Skin of body (tissue), 2 donors: ENCODE data around the gene ALOXE3. TPM values are rescaled to one million over a fixed set of nuclear protein-coding genes. Genes with fewer than 3 reads are reported as not detected.

ENCODE experiments used
- DNase-seq: peaks from one replicate; lab custom pipeline; 2025; lab: John Stamatoyannopoulos, UW
- total RNA-seq: library from RNA; depleted of rRNA; stranded (reverse); fragments of >200 nt; gene quantifications from one replicate; pipeline ENCODE4 v1.2.3, GENCODE V29; 2014

The ALOXE3 gene
- total RNA-seq, 1 donor from 2014 or later = 3.2 TPM

DNA sequence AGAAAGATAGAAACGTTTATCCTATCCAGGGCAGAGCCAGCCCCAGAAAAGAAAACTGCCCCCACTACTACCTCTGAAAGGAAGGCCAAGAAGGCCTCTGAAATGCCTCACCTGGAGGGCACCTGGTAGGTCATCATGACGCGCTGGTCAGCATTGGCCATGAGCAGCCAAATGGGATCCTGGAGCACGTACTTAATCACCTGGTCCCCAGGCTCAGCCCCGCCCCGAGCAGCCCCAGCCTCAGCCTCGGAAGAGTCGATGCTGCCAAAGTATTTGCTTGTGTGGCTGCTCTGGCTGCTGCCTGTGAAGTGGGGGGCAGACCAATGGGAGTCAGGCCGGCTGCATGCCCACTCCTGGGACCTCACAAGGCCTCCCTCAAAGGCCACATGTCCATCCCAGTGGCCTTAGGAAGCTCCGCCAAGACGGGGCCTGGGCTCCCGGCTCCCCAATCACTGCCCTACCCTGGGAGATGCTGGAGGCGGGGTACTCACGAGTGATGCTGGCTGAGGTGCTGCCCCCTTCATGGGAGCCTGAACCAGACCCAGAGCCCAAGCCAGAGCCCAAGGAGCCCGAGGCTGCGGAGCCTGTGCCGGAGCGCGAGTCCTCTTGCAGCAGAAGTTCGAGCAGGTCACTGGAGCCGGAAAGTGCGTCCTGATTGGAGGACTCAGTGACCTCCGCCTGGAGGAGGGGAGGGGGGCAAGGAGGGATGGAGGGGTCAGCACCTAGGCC is 24.0 kb upstream of the ALOXE3 start:
- DNase-seq = no peak

DNA sequence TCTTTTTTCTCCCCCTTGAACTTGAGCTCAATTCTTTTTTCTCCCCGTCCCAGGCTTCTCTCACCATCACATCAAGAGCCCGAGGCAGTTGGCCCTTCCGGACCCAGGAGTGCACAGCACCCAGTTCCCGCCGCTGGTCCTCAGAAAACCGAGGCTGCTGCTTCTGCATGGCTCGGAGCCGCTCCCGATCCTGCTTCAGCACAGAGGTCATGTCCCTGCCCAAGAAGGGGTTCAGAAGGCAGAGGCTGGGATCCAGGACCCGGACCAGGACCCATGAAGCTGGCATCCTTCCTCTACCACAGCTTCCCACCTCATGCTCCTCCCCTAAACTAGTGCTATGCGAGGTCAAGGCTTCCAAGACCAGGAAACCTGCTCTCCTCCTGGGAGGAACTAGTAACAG is 23.4 kb upstream of the ALOXE3 start:
- no peak for DNase-seq

DNA sequence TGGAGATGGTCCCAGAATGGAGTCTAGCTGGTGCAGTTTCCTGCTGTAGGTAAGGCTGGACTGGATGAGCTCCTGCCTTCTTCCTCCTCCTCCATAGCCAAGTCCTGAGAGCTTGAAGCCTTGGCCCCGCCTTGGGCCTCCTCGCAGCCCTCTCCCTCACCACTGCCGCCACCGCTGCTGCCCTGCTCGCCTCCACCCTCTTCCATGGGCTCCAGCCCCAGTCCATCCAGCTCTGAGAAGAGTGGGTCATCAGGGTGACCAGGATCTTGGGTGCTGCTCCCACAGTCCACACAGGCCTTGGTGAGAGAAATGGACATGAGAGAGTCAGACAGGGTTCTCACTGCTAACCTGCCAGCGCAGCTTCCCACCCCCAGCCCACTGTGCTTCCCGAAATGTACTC is 22.7 kb upstream of the ALOXE3 start:
- DNase-seq = no peak

GRCh38 chr17:8140065-8141029 is 22.0 kb upstream of the ALOXE3 start:
- no peak for DNase-seq

GRCh38 chr17:8138672-8139371 is 20.5 kb upstream of the ALOXE3 start:
- DNase-seq = peak; percentile 97

- DNase-seq = no peak
Observed at GRCh38 chr17:8138374-8138671, 20.0 kb upstream of the ALOXE3 start.

DNA sequence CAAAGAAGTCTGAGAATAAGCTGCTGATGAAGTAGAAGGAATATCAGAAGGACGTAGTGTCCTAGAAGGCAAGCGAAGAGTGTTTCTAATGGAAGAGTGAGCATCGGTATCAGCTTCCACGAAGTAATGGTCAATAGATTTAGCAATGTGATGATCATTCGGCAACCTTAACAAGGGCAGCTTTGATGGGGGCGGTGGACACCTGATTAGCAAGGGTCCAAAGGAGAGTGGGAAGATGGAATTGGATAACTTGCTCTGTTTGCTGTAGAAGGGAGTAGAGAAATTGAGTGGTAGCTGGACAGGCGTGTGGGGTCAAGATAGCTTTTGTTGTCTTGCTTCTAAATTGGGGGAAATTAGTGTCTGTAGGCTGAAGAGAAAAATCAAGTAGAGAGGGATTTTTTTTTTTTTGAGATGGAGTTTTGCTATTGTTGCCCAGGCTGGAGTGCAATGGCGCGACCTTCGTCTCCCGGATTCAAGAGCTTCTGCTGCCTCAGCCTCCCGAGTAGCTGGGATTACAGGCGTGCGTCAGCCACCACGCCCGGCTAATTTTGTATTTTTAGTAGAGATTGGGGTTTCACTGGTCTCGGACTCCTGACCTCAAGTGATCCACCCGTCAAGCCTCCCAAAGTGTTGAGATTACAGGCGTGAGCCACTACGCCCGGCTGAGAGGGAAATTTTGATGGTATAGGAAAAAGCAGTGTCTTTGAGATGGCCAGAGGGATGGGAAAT is 19.5 kb upstream of the ALOXE3 start:
- no peak for DNase-seq

GRCh38 chr17:8133941-8134340 is 15.6 kb upstream of the ALOXE3 start:
- DNase-seq = no peak

DNA sequence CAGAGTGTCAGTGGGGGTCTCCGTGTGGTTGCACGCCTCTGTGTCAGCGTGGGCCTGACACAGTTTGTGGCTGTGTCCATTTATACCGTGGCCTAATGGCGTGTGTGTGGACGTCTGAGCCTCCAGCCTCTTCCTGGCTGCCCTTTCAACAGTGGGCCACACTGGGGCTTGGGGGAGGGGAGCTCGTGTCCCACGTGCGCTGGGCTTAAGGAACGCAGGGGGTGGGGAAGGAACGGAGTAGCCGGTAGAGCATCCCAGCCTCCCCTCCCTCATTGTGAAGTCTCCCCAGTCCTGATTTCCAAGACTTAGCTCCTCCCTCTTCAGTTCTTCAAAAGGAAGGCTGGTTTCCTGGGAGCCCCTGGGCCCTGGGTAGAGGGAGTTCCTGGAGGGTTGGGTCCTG is 15.1 kb upstream of the ALOXE3 start:
- no peak for DNase-seq

DNA sequence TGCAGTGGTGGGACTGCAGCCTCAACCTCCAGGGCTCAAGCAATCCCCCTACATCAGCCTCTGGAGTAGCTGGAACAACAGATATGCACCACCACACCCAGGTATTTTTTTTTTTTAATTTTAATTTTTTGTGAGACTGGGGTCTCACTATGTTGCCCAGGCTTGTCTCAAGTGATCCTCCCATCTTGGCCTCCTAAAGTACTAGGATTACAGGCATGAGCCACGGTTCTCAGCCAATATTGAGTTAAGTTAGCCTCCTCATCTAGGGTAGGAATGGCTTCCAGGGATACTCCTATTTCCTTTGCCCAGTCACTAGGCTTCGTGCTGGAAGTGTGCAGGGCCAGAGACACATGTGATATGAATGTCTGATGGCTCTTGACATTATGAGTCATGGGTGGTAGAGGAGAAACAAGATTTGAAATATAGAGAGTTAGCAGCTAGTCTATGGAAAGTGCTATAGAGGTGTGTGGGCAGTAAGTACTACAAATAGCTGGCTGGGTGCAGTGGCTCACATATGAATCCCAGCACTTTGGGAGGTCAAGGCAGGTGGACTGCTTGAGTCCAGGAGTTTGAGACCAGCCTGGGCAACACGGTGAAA is 13.6 kb upstream of the ALOXE3 start:
- no peak for DNase-seq

GRCh38 chr17:8128125-8128784 is 9.9 kb upstream of the ALOXE3 start:
- DNase-seq = no peak

- no peak for DNase-seq
Observed at GRCh38 chr17:8126491-8127066, 8.3 kb upstream of the ALOXE3 start.

- DNase-seq = no peak
Observed at GRCh38 chr17:8125947-8126490, 7.7 kb upstream of the ALOXE3 start.

GRCh38 chr17:8125154-8125946 is 7.0 kb upstream of the ALOXE3 start:
- peak; percentile 44 for DNase-seq

GRCh38 chr17:8124350-8125153 is 6.2 kb upstream of the ALOXE3 start:
- DNase-seq = no peak

GRCh38 chr17:8123695-8124349 is 5.5 kb upstream of the ALOXE3 start, which contains the start of gene HES7:
HES7 (minus strand) TSS chr17:8124106; CDS start chr17:8124084, 22 bp downstream.
- DNase-seq = peak; percentile 43

GRCh38 chr17:8122924-8123694 is 4.8 kb upstream of the ALOXE3 start:
- no peak for DNase-seq
